K562 (cell line): ENCODE results near the gene TBL1X. TPM values are rescaled to one million over a fixed set of nuclear protein-coding genes. Genes with fewer than 3 reads are reported as not detected.

Experiments used
- BRCA1 ChIP-seq, 2 experiments: fragments of 450-650 bp in 1 of 2; sonication (generic) in 1 of 2; formaldehyde crosslinking in 1 of 2; IDR thresholded peaks; 2 replicates each; pipeline versions ENCODE4 v1.5.0 to v1.6.1; 2017 to 2020; ENCODE audit warnings: mild to moderate bottlenecking in 1 of 2, missing genetic modification reagents in 1 of 2
- CBFA2T3 ChIP-seq: fragments of 450-650 bp; IDR thresholded peaks from 2 replicates; pipeline ENCODE4 v1.6.1; 2017
- CEBPB ChIP-seq: fragments of 450-650 bp; IDR thresholded peaks from 2 replicates; pipeline ENCODE4 v1.6.1; 2016; ENCODE audit warnings: missing genetic modification characterization, missing compliant biosample characterization
- CHD4 ChIP-seq: fragments of 200-600 bp; sonication (generic); IDR thresholded peaks from 3 replicates; pipeline ENCODE4 v1.6.1; 2012; ENCODE audit warnings: low read depth, mild to moderate bottlenecking, mixed read lengths, low read length, inconsistent platforms; ENCODE audit not compliant: insufficient read depth, insufficient replicate concordance, poor library complexity, severe bottlenecking
- DMBX1 ChIP-seq: fragments of 250-450 bp; sonication (Bioruptor Pico); IDR thresholded peaks from 2 replicates; pipeline ENCODE4 v1.8.0; 2022; ENCODE audit warnings: inconsistent platforms, mild to moderate bottlenecking, moderate library complexity, borderline replicate concordance
- ELF1 ChIP-seq: fragments of 200-800 bp; sonication (Bioruptor generic); IDR thresholded peaks from 2 replicates; pipeline ENCODE4 v1.6.1; 2016; ENCODE audit warnings: missing genetic modification characterization, missing compliant biosample characterization
- GTF2F1 ChIP-seq: IDR thresholded peaks from 2 replicates; pipeline ENCODE4 v1.6.1; 2011; ENCODE audit warnings: low read depth, low read length, improper control_type of control experiment
- MTA3 ChIP-seq: fragments of 450-650 bp; formaldehyde crosslinking; IDR thresholded peaks from 2 replicates; pipeline ENCODE4 v1.6.1; 2017; ENCODE audit warnings: mild to moderate bottlenecking, borderline replicate concordance
- NCOA6 ChIP-seq: fragments of 450-650 bp; IDR thresholded peaks from 2 replicates; pipeline ENCODE4 v1.6.1; 2017; ENCODE audit warnings: mild to moderate bottlenecking
- NFIC ChIP-seq: fragments of 450-650 bp; IDR thresholded peaks from 2 replicates; pipeline ENCODE4 v1.6.1; 2017; ENCODE audit warnings: mild to moderate bottlenecking, inconsistent platforms
- NFIX ChIP-seq: fragments of 250-450 bp; sonication (Bioruptor Pico); IDR thresholded peaks from 2 replicates; pipeline ENCODE4 v1.4.0; 2020; ENCODE audit warnings: low read depth, mild to moderate bottlenecking, moderate library complexity
- NFRKB ChIP-seq: fragments of 450-650 bp; IDR thresholded peaks from 2 replicates; pipeline ENCODE4 v1.6.1; 2016; ENCODE audit warnings: low read depth
- OTX1 ChIP-seq: fragments of 450-650 bp; formaldehyde crosslinking; IDR thresholded peaks from 2 replicates; pipeline ENCODE4 v1.4.0; 2022; ENCODE audit warnings: mild to moderate bottlenecking
- PCBP2 ChIP-seq: fragments of 200-400 bp; formaldehyde crosslinking; IDR thresholded peaks from 2 replicates; pipeline ENCODE4 v1.6.1; 2018; ENCODE audit warnings: low read length, low read depth, mild to moderate bottlenecking, moderate library complexity; ENCODE audit not compliant: poor library complexity, severe bottlenecking
- POLR2G ChIP-seq: fragments of 200-400 bp; formaldehyde crosslinking; IDR thresholded peaks from 2 replicates; pipeline ENCODE4 v1.6.1; 2017; ENCODE audit warnings: low read depth, mild to moderate bottlenecking, antibody characterized with exemption, low read length, moderate library complexity
- PPARD ChIP-seq: fragments of 250-450 bp; sonication (Bioruptor Pico); IDR thresholded peaks from 2 replicates; pipeline ENCODE4 v1.8.0; 2022; ENCODE audit warnings: inconsistent platforms, mild to moderate bottlenecking, moderate library complexity
- RCOR1 ChIP-seq, 2 experiments: IDR thresholded peaks; 2 replicates each; pipeline ENCODE4 v1.6.1; 2012; ENCODE audit warnings: low read depth in 2 of 2, low read length in 2 of 2, borderline replicate concordance in 1 of 2, improper control_type of control experiment in 1 of 2
- RFX7 ChIP-seq: fragments of 250-450 bp; sonication (Bioruptor Pico); IDR thresholded peaks from 2 replicates; pipeline ENCODE4 v1.5.1; 2021; ENCODE audit warnings: mild to moderate bottlenecking
- SP1 ChIP-seq: sonication (generic); formaldehyde crosslinking; IDR thresholded peaks from 2 replicates; pipeline ENCODE4 v1.8.1; 2022; ENCODE audit warnings: mild to moderate bottlenecking, missing genetic modification reagents
- SREBF2 ChIP-seq: sonication (generic); formaldehyde crosslinking; IDR thresholded peaks from 2 replicates; pipeline ENCODE4 v1.4.0; 2020; ENCODE audit warnings: mild to moderate bottlenecking, missing genetic modification reagents
- SRF ChIP-seq, 2 experiments: fragments of 250-450, 450-650 bp in 1 of 2; sonication (Bioruptor Pico) in 1 of 2; sonication (generic) in 1 of 2; formaldehyde crosslinking; IDR thresholded peaks; 2 replicates each; pipeline versions ENCODE4 v1.5.0 to v1.5.1; 2020 to 2022; ENCODE audit warnings: mild to moderate bottlenecking in 1 of 2, missing genetic modification reagents in 1 of 2
- SUPT5H ChIP-seq: fragments of 450-650 bp; IDR thresholded peaks from 2 replicates; pipeline ENCODE4 v1.6.1; 2016
- YY1 ChIP-seq, 3 experiments: IDR thresholded peaks; 2 replicates each; pipeline ENCODE4 v1.6.1; 2011; ENCODE audit warnings: low read length in 2 of 3, mild to moderate bottlenecking in 2 of 3, moderate library complexity in 2 of 3, borderline replicate concordance in 1 of 3, control low read depth in 1 of 3, low read depth in 1 of 3; ENCODE audit not compliant: insufficient read depth in 3 of 3, insufficient replicate concordance in 2 of 3, control insufficient read depth in 1 of 3, insufficient read length in 1 of 3; ENCODE audit errors: extremely low read depth in 1 of 3
- ZKSCAN3 ChIP-seq: fragments of 250-450 bp; sonication (Bioruptor Pico); IDR thresholded peaks from 2 replicates; pipeline ENCODE4 v1.4.0; 2020
- ZNF212 ChIP-seq: fragments of 450-650 bp; formaldehyde crosslinking; IDR thresholded peaks from 2 replicates; pipeline ENCODE4 v1.4.0; 2020; ENCODE audit warnings: mild to moderate bottlenecking
- ZNF778 ChIP-seq: fragments of 450-650 bp; formaldehyde crosslinking; IDR thresholded peaks from 2 replicates; pipeline ENCODE4 v1.4.0; 2020; ENCODE audit warnings: mild to moderate bottlenecking, moderate library complexity
- polyA plus RNA-seq, 8 experiments: library from polyadenylated mRNA; depleted of rRNA in 4 of 8; stranded (reverse) in 5 of 8; unstranded in 3 of 8; fragments of >200 nt; fragmentation: Nextera tagmentation in 2 of 8; fragmentation: Illumina TruSeq in 1 of 8; extraction: Ambion mirVana in 2 of 8; extraction: Trizol in 1 of 8; gene quantifications; 2 replicates each; pipeline versions ENCODE4 v1.2.1 to v1.2.3, GENCODE V29; 2011 to 2014; ENCODE audit warnings: inconsistent platforms in 1 of 8, missing spikeins in 1 of 8
- total RNA-seq, 7 experiments: library from RNA; depleted of rRNA in 6 of 7; stranded (reverse); fragments of >200 nt in 6 of 7; fragmentation: Illumina TruSeq in 2 of 7; extraction: Trizol in 2 of 7; gene quantifications; 2 replicates each; pipeline versions ENCODE4 v1.2.1 to v1.2.3, GENCODE V29; 2011 to 2021; ENCODE audit warnings: low replicate concordance in 1 of 7
- TF ChIP-seq, protein P1 (sequence below): sonication (generic); formaldehyde crosslinking; IDR thresholded peaks from 2 replicates; pipeline ENCODE4 v1.5.0; 2020; ENCODE audit warnings: missing genetic modification reagents
- TF ChIP-seq, protein P2 (sequence below), 2 experiments: fragments of 450-650 bp; IDR thresholded peaks; 2 replicates each; pipeline ENCODE4 v1.6.1; 2016
- TF ChIP-seq, protein P3 (sequence below): sonication (generic); formaldehyde crosslinking; IDR thresholded peaks from 2 replicates; pipeline ENCODE4 v1.8.0; 2022; ENCODE audit warnings: missing genetic modification reagents, mild to moderate bottlenecking, moderate library complexity, borderline replicate concordance

TBL1X gene
- total and polyA plus RNA-seq, 9 of the 15 experiments (the other 6 are each of a cell fraction or from before 2014, with no cell fraction given): 6.0 to 49.6 (median 19.7) TPM

DNA sequence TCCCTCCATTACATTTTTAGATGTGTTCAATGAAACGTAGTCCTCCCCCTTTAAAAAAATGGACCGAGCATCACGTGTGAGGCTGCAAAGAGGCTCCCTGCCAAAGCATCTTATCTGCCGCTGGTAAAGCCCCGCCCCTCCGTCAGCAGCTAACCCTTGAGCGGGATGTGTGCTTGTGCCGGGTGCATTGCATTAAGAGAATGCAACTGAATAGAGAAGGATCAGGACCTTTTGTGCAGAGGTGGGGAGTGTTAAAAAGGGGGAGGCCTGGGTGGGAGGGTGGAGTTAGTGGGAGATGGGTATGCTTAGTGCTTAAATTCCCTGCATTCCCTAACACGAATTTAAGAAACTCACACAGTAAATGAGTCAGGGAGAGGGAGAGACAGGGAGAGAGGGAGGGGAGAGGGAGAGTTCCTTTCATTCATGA is 66.0 kb downstream of the TBL1X start (continued):
- TF ChIP-seq ZKSCAN3 (no peak), NCOA6 (no peak), RCOR1 (IDR thresholded peaks at IDR 0.05; ENCODE audit: borderline replicate concordance in 1 of 2, low read depth in 2 of 2, low read length in 2 of 2) (peak in 1 of 2 experiments; percentile 85; a peak in 2 of 4 replicates), POLR2G (no peak), NFIC (peak; percentile 72), ELF1 (tag) (no peak), SREBF2 (CRISPR knock-in tag) (no peak), SP1 (CRISPR knock-in tag) (peak; percentile 25; the same call in 1 of the 2 replicates), RFX7 (CRISPR knock-in tag) (no peak), MTA3 (no peak), OTX1 (no peak), PPARD (CRISPR knock-in tag) (no peak), SRF (CRISPR knock-in tag; IDR thresholded peaks at IDR 0.05) (no peak), NFRKB (no peak), NFIX (CRISPR knock-in tag) (no peak), SUPT5H (no peak), YY1 (IDR thresholded peaks at IDR 0.05; ENCODE audit: borderline replicate concordance in 1 of 3, control insufficient read depth in 1 of 3, extremely low read depth in 1 of 3, insufficient read depth in 3 of 3, insufficient read length in 1 of 3, insufficient replicate concordance in 2 of 3, low read depth in 1 of 3, low read length in 2 of 3) (peak in 1 of 3 experiments; percentile 32), PCBP2 (no peak), BRCA1 (IDR thresholded peaks at IDR 0.05) (no peak), BRCA1 (CRISPR knock-in tag; IDR thresholded peaks at IDR 0.05) (no peak), ZNF778 (CRISPR knock-in tag) (no peak), DMBX1 (CRISPR knock-in tag) (no peak), ZNF212 (no peak), CHD4 (no peak), CEBPB (tag) (no peak), CBFA2T3 (no peak), GTF2F1 (no peak)
- TF ChIP-seq, protein P1, sequence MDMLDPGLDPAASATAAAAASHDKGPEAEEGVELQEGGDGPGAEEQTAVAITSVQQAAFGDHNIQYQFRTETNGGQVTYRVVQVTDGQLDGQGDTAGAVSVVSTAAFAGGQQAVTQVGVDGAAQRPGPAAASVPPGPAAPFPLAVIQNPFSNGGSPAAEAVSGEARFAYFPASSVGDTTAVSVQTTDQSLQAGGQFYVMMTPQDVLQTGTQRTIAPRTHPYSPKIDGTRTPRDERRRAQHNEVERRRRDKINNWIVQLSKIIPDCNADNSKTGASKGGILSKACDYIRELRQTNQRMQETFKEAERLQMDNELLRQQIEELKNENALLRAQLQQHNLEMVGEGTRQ (CRISPR knock-in tag): peak; percentile 82
- TF ChIP-seq, protein P2, sequence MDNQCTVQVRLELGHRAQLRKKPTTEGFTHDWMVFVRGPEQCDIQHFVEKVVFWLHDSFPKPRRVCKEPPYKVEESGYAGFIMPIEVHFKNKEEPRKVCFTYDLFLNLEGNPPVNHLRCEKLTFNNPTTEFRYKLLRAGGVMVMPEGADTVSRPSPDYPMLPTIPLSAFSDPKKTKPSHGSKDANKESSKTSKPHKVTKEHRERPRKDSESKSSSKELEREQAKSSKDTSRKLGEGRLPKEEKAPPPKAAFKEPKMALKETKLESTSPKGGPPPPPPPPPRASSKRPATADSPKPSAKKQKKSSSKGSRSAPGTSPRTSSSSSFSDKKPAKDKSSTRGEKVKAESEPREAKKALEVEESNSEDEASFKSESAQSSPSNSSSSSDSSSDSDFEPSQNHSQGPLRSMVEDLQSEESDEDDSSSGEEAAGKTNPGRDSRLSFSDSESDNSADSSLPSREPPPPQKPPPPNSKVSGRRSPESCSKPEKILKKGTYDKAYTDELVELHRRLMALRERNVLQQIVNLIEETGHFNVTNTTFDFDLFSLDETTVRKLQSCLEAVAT (IDR thresholded peaks at IDR 0.05): no peak
- TF ChIP-seq, protein P3, sequence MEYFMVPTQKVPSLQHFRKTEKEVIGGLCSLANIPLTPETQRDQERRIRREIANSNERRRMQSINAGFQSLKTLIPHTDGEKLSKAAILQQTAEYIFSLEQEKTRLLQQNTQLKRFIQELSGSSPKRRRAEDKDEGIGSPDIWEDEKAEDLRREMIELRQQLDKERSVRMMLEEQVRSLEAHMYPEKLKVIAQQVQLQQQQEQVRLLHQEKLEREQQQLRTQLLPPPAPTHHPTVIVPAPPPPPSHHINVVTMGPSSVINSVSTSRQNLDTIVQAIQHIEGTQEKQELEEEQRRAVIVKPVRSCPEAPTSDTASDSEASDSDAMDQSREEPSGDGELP (CRISPR knock-in tag): peak; percentile 44; the same call in 1 of the 2 replicates
